ENCODE data around the gene RBBP7. TPM values are rescaled to one million over a fixed set of nuclear protein-coding genes. Genes with fewer than 3 reads are reported as not detected.

The RBBP7 gene
- total and polyA plus RNA-seq, 8 donors, result 29.1 to 90.0 (median 45.2) TPM

DNA sequence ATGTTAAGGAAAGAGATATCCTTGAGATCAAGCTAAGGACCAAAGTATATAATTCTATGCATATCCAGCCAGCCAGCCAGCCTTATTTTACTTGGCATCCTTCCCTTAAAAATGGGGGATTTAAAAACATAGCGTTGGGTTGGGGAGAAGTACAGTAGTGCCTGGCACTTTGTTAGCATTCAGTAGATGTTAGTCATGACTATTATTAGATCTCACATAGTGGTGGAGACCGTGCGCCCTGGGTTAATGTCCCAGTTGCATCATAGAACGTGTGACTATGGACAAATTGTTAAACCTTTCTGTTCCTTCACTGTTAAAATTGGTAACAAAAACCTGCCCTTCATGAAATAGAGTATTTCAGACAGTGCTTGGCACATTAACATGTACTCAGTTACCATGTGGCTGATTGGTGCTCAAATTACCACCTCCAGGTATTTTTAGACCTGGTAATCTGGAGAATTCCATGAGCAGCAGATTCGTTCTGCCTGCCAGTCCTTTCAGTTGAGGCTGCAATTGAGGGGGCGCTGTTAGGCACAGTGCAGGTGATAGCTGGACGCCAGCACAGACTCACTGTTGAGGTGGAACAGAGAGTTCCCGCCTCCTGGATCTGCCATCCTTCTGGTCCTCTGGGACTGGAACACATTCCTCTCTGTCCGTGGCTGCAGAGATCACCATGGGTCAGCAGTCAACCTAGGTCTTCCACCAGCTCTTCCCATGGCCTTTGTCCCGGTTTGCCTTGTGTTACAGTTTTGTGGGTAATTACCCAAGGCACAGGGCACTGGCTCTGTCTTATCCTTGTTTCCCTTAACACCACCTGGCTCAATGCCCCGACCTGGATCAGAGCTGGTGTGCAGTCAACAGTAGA is 31.7 kb downstream of the RBBP7 start:
- WGBS, 2 donors, result 71 to 85% methylated on average over 11 of the region's 11 CpGs
- Histone ChIP-seq H3K4me3 (no peak overlapping the region), H3K9me3 (no peaks in the 10 kb centered on the region), H3K27ac (no peak overlapping the region), H3K36me3 (peaks cover 0 to 20% (median 0%) of the 10 kb centered on the region in 3 donors), H3K4me1 (no peaks in the 10 kb centered on the region), H3K27me3 (no peaks in the 10 kb centered on the region)
- TF ChIP-seq, protein P1, sequence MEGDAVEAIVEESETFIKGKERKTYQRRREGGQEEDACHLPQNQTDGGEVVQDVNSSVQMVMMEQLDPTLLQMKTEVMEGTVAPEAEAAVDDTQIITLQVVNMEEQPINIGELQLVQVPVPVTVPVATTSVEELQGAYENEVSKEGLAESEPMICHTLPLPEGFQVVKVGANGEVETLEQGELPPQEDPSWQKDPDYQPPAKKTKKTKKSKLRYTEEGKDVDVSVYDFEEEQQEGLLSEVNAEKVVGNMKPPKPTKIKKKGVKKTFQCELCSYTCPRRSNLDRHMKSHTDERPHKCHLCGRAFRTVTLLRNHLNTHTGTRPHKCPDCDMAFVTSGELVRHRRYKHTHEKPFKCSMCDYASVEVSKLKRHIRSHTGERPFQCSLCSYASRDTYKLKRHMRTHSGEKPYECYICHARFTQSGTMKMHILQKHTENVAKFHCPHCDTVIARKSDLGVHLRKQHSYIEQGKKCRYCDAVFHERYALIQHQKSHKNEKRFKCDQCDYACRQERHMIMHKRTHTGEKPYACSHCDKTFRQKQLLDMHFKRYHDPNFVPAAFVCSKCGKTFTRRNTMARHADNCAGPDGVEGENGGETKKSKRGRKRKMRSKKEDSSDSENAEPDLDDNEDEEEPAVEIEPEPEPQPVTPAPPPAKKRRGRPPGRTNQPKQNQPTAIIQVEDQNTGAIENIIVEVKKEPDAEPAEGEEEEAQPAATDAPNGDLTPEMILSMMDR (IDR thresholded peaks at IDR 0.05), result no peak
- peak in 1 of 4 donors; percentile 31 for ATAC-seq
- no peak for FAIRE-seq
- no peak for DNase-seq
- intact Hi-C loops (cut with DNase I), result no loop called here

DNA sequence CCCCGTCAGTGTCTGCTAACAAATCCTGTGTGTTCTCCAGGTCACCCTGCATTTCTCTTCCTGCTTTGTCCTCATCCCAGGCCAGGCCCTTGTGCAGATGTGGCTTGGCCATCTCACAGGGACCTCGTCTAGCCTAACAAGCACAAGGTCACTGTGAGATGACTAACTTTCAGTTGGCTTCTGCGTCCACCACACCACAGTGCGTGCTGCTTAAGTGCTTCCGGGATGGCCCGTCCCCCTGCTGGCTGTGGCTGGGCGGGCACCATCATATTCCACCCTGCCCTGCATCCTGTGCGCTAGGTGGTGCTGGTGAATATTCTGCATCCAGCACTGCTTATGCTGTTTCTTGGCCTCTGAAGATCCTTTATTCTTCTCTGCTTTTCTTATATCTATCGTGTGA is 33.8 kb downstream of the RBBP7 start:
- DNase-seq (peak in 2 of 6 donors; percentile 10 to 21), ATAC-seq (peak in 3 of 4 donors; percentile 78 to 82 (median 80)), FAIRE-seq (no peak)
- TF ChIP-seq, protein P1 (IDR thresholded peaks at IDR 0.05), result peak in 1 of 4 donors; percentile 14
- no peaks in the 10 kb centered on the region for H3K9me3 ChIP-seq
- no peak overlapping the region for H3K4me3 ChIP-seq
- H3K27ac ChIP-seq, result no peak overlapping the region
- intact Hi-C loops (cut with DNase I), result no loop called here
- 57 to 87% methylated on average over 9 of the region's 9 CpGs for whole genome bisulfite sequencing, 2 donors
- peaks cover 0 to 20% (median 0%) of the 10 kb centered on the region in 3 donors for H3K36me3 ChIP-seq
- no peaks in the 10 kb centered on the region for H3K27me3 ChIP-seq
- H3K4me1 ChIP-seq, result no peaks in the 10 kb centered on the region

- no peak overlapping the region for H3K4me3 ChIP-seq
- ATAC-seq, result no peak
- TF ChIP-seq, protein P1 (IDR thresholded peaks at IDR 0.05), result no peak
- WGBS, 2 donors, result 93 to 96% methylated on average over 6 of the region's 6 CpGs
- H3K9me3 ChIP-seq, result no peaks in the 10 kb centered on the region
- no peaks in the 10 kb centered on the region for H3K27me3 ChIP-seq
- no peak for DNase-seq
- H3K27ac ChIP-seq, result no peak overlapping the region
- FAIRE-seq, result no peak
- peaks cover 0 to 20% (median 0%) of the 10 kb centered on the region in 3 donors for H3K36me3 ChIP-seq
- no peaks in the 10 kb centered on the region for H3K4me1 ChIP-seq
- intact Hi-C loops (cut with DNase I), result no loop called here
These were observed 35.4 kb downstream of the RBBP7 start for GRCh38 chrX:16834806-16835205.

- no peak for FAIRE-seq
- intact Hi-C loops (cut with DNase I), result no loop called here
- Histone ChIP-seq H3K27ac (no peak overlapping the region), H3K4me3 (no peak overlapping the region), H3K4me1 (no peaks in the 10 kb centered on the region), H3K36me3 (peaks cover 0 to 20% (median 0%) of the 10 kb centered on the region in 3 donors), H3K9me3 (no peaks in the 10 kb centered on the region), H3K27me3 (no peaks in the 10 kb centered on the region)
- ATAC-seq, result peak in 1 of 4 donors; percentile 40
- DNase-seq, result no peak
- TF ChIP-seq, protein P1 (IDR thresholded peaks at IDR 0.05), result no peak
- 42 to 61% methylated on average over 5 of the region's 5 CpGs for WGBS, 2 donors
These were observed 37.9 kb downstream of the RBBP7 start for GRCh38 chrX:16832301-16832700.
